ENCODE results near the gene FRZB.

- no peak for TF ChIP-seq POLR2A (IDR thresholded peaks at IDR 0.05)
- TF ChIP-seq, protein P1, sequence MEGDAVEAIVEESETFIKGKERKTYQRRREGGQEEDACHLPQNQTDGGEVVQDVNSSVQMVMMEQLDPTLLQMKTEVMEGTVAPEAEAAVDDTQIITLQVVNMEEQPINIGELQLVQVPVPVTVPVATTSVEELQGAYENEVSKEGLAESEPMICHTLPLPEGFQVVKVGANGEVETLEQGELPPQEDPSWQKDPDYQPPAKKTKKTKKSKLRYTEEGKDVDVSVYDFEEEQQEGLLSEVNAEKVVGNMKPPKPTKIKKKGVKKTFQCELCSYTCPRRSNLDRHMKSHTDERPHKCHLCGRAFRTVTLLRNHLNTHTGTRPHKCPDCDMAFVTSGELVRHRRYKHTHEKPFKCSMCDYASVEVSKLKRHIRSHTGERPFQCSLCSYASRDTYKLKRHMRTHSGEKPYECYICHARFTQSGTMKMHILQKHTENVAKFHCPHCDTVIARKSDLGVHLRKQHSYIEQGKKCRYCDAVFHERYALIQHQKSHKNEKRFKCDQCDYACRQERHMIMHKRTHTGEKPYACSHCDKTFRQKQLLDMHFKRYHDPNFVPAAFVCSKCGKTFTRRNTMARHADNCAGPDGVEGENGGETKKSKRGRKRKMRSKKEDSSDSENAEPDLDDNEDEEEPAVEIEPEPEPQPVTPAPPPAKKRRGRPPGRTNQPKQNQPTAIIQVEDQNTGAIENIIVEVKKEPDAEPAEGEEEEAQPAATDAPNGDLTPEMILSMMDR (IDR thresholded peaks at IDR 0.05) = no peak
Observed at GRCh38 chr2:182895798-182896197, 29.4 kb upstream of the FRZB start.
